ENCODE data around the gene PWP1. TPM values are rescaled to one million over a fixed set of nuclear protein-coding genes. Genes with fewer than 3 reads are reported as not detected.
"Not testable (repeated sequence)": the region's sequence is repeated elsewhere in the genome, so short reads cannot be mapped to it uniquely, and the experiment has no call there.

PWP1 gene
- polyA plus RNA-seq, 3 donors: 21.9 to 36.2 (median 25.9) TPM

GRCh38 chr12:107727327-107727726 is 41.7 kb downstream of the PWP1 start:
- H3K27ac ChIP-seq (ENCODE audit: low read depth, low read length): not testable (repeated sequence)
- 52 to 73% (median 64%) methylated on average over 1 of the region's 1 CpG for WGBS, 3 donors

DNA sequence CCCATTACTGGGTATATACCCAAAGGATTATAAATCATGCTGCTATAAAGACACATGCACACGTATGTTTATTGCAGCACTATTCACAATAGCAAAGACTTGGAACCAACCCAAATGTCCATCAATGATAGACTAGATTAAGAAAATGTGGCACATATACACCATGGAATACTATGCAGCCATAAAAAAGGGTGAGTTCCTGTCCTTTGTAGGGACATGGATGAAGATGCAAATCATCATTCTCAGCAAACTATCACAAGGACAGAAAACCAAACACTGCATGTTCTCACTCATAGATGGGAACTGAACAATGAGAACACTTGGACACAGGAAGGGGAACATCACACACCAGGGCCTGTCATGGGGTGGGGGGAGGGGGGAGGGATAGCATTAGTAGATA is 42.1 kb downstream of the PWP1 start:
- no CpG with 5 or more reads among the region's 1 CpG for WGBS, 3 donors
- not testable (repeated sequence) for H3K27ac ChIP-seq (ENCODE audit: low read depth, low read length)

DNA sequence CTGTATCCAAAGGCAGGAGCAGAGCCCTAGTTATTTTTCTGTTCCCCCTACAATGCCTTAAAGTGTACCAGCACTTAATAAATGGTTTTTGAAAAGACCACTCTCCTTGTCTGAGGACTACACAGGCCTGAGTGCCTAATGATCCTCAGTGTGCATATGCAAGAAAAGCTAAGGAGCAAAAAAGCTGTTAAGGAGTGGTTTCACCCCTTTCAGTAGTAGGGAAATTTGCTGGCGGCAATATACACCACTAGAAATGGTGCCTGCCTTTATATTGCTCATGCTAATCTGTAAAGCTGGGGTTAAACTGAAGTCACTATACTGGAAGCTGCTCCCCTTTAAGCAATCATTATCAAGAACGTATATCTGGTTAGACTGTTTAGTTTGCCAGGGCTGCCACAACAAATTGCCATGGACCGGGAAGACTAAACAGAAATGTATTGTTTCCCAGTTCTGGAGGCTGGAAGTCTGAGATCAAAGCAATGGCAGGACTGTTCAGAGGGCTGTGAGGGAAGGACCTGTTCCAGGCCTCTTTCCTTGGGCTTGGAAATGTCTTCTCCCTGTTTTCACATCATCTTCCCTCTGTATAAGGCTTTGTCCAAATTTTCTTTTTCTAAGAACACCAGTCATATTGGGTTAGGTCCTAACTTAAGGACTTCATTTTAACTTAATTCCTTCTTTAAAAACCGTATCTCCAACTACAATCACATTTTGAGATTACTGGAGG is 45.2 kb downstream of the PWP1 start:
- WGBS, 3 donors: 61 to 81% (median 76%) methylated on average over 4 of the region's 4 CpGs
- no peak overlapping the region for H3K27ac ChIP-seq (ENCODE audit: low read depth, low read length)

- no peak overlapping the region for H3K27ac ChIP-seq (ENCODE audit: low read depth, low read length)
- 83 to 95% (median 84%) methylated on average over 4 of the region's 4 CpGs for WGBS, 3 donors
Observed at GRCh38 chr12:107731366-107731765, 45.8 kb downstream of the PWP1 start.

- H3K27ac ChIP-seq (ENCODE audit: low read depth, low read length): no peak overlapping the region
- 71 to 83% (median 80%) methylated on average over 3 of the region's 3 CpGs for WGBS, 3 donors
Observed at GRCh38 chr12:107732365-107732764, 46.8 kb downstream of the PWP1 start.

GRCh38 chr12:107734139-107734538 is 48.5 kb downstream of the PWP1 start:
- no peak overlapping the region for H3K27ac ChIP-seq (ENCODE audit: low read depth, low read length)
- WGBS, 3 donors: 91 to 93% (median 92%) methylated on average over 5 of the region's 5 CpGs

DNA sequence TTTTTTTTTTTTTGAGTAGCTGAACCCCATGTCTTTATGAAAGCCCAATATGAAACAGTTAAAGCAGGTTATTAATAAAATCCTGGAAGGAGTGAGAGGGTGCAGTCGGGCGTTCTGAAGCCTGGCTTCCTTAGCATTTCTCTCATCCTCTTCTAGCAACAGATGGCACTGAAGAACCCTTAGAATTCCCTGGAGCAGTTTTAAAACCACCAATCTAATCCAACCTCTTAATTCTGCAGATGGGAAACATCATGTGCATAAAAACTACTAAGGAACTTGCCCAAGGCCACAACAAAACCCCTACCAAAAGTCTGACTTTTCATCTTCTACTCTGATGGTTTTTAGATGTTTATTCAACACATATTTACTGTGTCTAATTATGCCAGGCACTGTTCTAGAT is 50.2 kb downstream of the PWP1 start:
- no peak overlapping the region for H3K27ac ChIP-seq (ENCODE audit: low read depth, low read length)
- 82 to 94% (median 88%) methylated on average over 2 of the region's 2 CpGs for WGBS, 3 donors

DNA sequence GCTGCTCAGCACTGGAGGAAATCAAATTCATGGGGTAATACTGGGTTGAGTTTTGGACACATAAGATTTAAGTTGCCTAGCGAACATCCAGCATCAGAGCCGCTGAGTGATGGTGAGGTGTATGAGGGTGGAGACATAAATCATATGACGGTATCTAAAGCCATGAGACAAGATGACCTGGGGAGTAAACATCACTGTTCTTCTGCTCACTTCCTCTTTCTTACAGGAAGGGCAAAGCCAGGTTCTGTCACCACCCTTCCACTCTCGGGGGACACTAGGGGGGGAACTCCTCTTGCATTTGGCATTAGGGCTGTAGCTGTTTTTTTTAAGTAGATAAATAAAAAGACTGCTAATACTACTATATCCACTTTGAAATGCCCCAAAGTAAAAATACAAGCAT is 51.3 kb downstream of the PWP1 start:
- H3K27ac ChIP-seq (ENCODE audit: low read depth, low read length): no peak overlapping the region
- WGBS, 3 donors: 73 to 85% (median 83%) methylated on average over 4 of the region's 4 CpGs

DNA sequence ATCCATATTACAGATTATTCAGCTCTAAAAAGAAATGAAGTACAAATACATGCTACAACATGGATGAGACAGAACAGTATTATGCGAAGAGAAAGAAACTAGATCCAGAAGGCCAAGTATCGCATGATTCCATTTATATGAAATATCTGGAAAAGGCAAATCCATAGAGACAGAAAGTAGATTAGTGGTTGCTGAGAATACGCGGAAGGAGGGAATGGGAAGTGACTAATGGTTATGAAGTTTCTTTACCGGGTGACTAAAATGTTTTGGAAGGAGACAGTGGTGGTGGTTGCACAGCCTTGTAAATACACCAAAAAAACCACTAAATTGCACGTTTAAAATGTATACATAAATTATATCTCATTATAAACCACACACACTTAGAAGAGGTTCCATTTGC is 62.9 kb downstream of the PWP1 start:
- no peak overlapping the region for H3K27ac ChIP-seq (ENCODE audit: low read depth, low read length)
- 58 to 80% (median 64%) methylated on average over 6 of the region's 6 CpGs for WGBS, 3 donors

DNA sequence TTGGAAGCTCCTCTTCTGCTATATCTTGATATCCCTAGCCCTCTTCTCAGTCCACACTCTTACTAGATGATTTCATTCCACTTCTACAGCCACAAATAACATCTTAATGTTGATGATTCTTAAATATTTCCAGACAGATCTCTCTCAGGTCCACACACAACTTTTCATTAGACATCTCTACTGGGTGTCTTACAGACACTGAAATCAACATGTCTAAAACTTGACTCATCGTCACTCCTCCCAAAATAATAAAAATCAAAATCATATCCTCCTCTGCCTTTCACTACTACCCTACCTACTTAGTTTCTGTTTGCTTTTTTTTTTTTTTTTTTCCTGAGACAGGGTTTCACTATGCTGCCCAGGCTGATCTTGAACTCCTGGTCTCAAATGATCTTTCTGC is 63.5 kb downstream of the PWP1 start:
- 81 to 94% (median 91%) methylated on average over 1 of the region's 1 CpG for WGBS, 3 donors
- no peak overlapping the region for H3K27ac ChIP-seq (ENCODE audit: low read depth, low read length)

- no peak overlapping the region for H3K27ac ChIP-seq (ENCODE audit: low read depth, low read length)
- 34 to 47% (median 40%) methylated on average over 3 of the region's 3 CpGs for WGBS, 3 donors
Observed at GRCh38 chr12:107759410-107759809, 73.8 kb downstream of the PWP1 start.

DNA sequence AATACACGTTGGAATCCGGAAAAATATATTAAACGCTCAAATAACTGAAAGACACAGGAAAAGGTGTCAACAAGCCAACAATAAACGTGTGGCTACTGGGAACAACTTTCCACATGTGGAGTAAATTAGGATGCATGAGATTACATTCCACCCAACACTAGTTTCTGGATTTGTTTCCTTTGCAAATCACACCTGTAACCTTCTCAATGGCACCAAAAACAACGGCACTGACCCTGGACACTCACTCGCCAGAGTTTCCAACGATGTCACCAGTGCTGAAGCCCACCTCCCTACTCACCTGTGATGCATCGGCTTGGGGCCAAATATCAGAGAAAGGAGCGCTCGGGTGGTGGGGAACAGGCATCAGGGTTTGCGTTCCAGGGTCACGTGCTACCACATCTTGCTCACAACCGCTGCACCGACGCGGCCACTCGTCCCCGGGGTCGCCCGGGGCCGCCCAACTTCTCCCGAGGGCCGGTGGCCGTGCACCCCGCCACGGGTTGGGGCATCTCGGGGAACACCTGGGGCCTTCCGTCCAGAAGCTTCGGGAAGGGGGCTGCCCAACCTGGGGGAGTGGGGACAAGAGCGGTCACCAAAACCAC is 74.7 kb downstream of the PWP1 start:
- 1 to 3% (median 2%) methylated on average over 30 of the region's 30 CpGs for WGBS, 3 donors
- H3K27ac ChIP-seq (ENCODE audit: low read depth, low read length): no peak overlapping the region

GRCh38 chr12:107760809-107761501 is 75.4 kb downstream of the PWP1 start, which contains the start of gene PRDM4:
PRDM4 (minus strand) TSS chr12:107761137; CDS start chr12:107760515, 622 bp downstream.
- no peak within 1 kb of the TSS for H3K27ac ChIP-seq (ENCODE audit: low read depth, low read length)
- WGBS, 3 donors: 0% methylated on average over 46 to 83 of the region's 83 CpGs

GRCh38 chr12:107761502-107761904 is 75.9 kb downstream of the PWP1 start:
- WGBS, 3 donors: 3 to 4% (median 3%) methylated on average over 12 of the region's 12 CpGs

More at GRCh38 chr12:107761502-107761904, 75.9 kb downstream of the PWP1 start:
- H3K27ac ChIP-seq (ENCODE audit: low read depth, low read length): no peak overlapping the region

Other genes with a start within 250 kb of the PWP1 start
- 10 to 100 TPM in 2 of 3 donors, 1 to 10 TPM in 1; 7.4 to 12.9 (median 12.9) TPM for gene PRDM4, start 75.3 kb downstream of the PWP1 start, polyA plus RNA-seq
- gene ASCL4, start 88.9 kb downstream of the PWP1 start, polyA plus RNA-seq: not detected